Measurements from ENCODE around the gene IL23R. TPM values are rescaled to one million over a fixed set of nuclear protein-coding genes. Genes with fewer than 3 reads are reported as not detected.
A peak's percentile ranks its signal among the peaks of the same experiment; 100 is the strongest.

IL23R gene
- total RNA-seq, 1 donor from 2014 or later, result not detected

DNA sequence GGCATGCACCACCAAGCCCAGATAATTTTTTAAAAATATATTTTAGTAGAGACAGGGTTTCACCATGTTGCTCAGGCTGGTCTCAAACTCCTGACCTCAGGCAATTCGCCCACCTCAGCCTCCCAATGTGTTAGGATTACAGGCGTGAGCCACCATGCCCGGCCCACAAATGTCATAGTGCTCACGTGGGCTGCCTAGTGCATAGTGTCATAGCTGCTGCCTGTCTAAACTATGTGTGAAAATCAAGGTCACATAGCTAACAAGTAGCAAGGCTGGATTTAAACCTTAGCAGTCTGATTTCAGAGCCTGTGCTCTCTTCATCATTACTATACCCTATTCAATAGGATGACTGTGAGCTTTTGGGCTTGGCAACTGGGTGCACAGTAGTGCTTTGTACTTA, 41.8 kb upstream of the IL23R start:
- Histone ChIP-seq H3K9me3 (ENCODE audit: insufficient read depth, low read depth, low read length) (no peaks in the 10 kb centered on the region), H3K4me1 (ENCODE audit: insufficient read depth, low read length) (no peaks in the 10 kb centered on the region), H4K20me1 (ENCODE audit: insufficient read depth, low read length) (no peaks in the 10 kb centered on the region), H3K27me3 (ENCODE audit: insufficient read depth, low read length) (no peaks in the 10 kb centered on the region), H3K4me2 (ENCODE audit: low read length) (no peak overlapping the region), H3K79me2 (ENCODE audit: insufficient read depth, low read length) (no peaks in the 10 kb centered on the region), H3K9ac (ENCODE audit: low read length) (no peak overlapping the region), H3K27ac (ENCODE audit: low read depth, low read length) (no peak overlapping the region), H3K36me3 (ENCODE audit: insufficient read depth, low read length) (no peaks in the 10 kb centered on the region), H3K4me3 (ENCODE audit: insufficient read depth, low read depth, low read length) (no peak overlapping the region), H2AFZ (ENCODE audit: low read depth, low read length) (no peak overlapping the region)
- FAIRE-seq, result no peak
- Mint-ChIP-seq H3K27me3 (ENCODE audit: low read depth, unreplicated experiment) (no peaks in the 10 kb centered on the region), H3K4me1 (ENCODE audit: low read depth, unreplicated experiment) (peaks cover 7% of the 10 kb centered on the region), H3K36me3 (ENCODE audit: low read depth, unreplicated experiment) (no peaks in the 10 kb centered on the region), H3K27ac (ENCODE audit: unreplicated experiment) (no peak overlapping the region), H3K4me3 (ENCODE audit: unreplicated experiment) (no peak overlapping the region), H3K9me3 (ENCODE audit: unreplicated experiment) (no peaks in the 10 kb centered on the region)
- DNase-seq (ENCODE audit: low read depth), result no peak
- TF ChIP-seq EZH2 (IDR thresholded peaks at IDR 0.05; ENCODE audit: insufficient read depth, low read length) (no peak), CTCF (IDR thresholded peaks at IDR 0.05; ENCODE audit: insufficient read depth, low read depth, low read length) (no peak)

- no peak for FAIRE-seq
- H3K79me2 ChIP-seq (ENCODE audit: insufficient read depth, low read length), result no peaks in the 10 kb centered on the region
- H3K27me3 ChIP-seq (ENCODE audit: insufficient read depth, low read length), result no peaks in the 10 kb centered on the region
- peak overlapping the region; percentile 16 for H3K4me2 ChIP-seq (ENCODE audit: low read length)
- Mint-ChIP-seq H3K36me3 (ENCODE audit: low read depth, unreplicated experiment) (no peaks in the 10 kb centered on the region), H3K9me3 (ENCODE audit: unreplicated experiment) (no peaks in the 10 kb centered on the region), H3K4me3 (ENCODE audit: unreplicated experiment) (no peak overlapping the region), H3K4me1 (ENCODE audit: low read depth, unreplicated experiment) (peaks cover 7% of the 10 kb centered on the region), H3K27ac (ENCODE audit: unreplicated experiment) (peak overlapping the region; percentile 67), H3K27me3 (ENCODE audit: low read depth, unreplicated experiment) (no peaks in the 10 kb centered on the region)
- TF ChIP-seq CTCF (IDR thresholded peaks at IDR 0.05; ENCODE audit: insufficient read depth, low read depth, low read length) (no peak), EZH2 (IDR thresholded peaks at IDR 0.05; ENCODE audit: insufficient read depth, low read length) (no peak)
- DNase-seq (ENCODE audit: low read depth), result no peak
- H3K9me3 ChIP-seq (ENCODE audit: insufficient read depth, low read depth, low read length), result no peaks in the 10 kb centered on the region
- no peak overlapping the region for H3K9ac ChIP-seq (ENCODE audit: low read length)
- no peaks in the 10 kb centered on the region for H3K4me1 ChIP-seq (ENCODE audit: insufficient read depth, low read length)
- no peaks in the 10 kb centered on the region for H4K20me1 ChIP-seq (ENCODE audit: insufficient read depth, low read length)
- H3K36me3 ChIP-seq (ENCODE audit: insufficient read depth, low read length), result no peaks in the 10 kb centered on the region
- peak overlapping the region; percentile 6 for H2AFZ ChIP-seq (ENCODE audit: low read depth, low read length)
- no peak overlapping the region for H3K27ac ChIP-seq (ENCODE audit: low read depth, low read length)
- no peak overlapping the region for H3K4me3 ChIP-seq (ENCODE audit: insufficient read depth, low read depth, low read length)
These were observed 40.0 kb upstream of the IL23R start for GRCh38 chr1:67126111-67126746.

GRCh38 chr1:67126974-67127373, 39.3 kb upstream of the IL23R start:
- no peak overlapping the region for H3K27ac ChIP-seq (ENCODE audit: low read depth, low read length)
- Mint-ChIP-seq H3K9me3 (ENCODE audit: unreplicated experiment) (no peaks in the 10 kb centered on the region), H3K4me3 (ENCODE audit: unreplicated experiment) (no peak overlapping the region), H3K4me1 (ENCODE audit: low read depth, unreplicated experiment) (peaks cover 7% of the 10 kb centered on the region), H3K27me3 (ENCODE audit: low read depth, unreplicated experiment) (no peaks in the 10 kb centered on the region), H3K36me3 (ENCODE audit: low read depth, unreplicated experiment) (no peaks in the 10 kb centered on the region), H3K27ac (ENCODE audit: unreplicated experiment) (no peak overlapping the region)
- no peak overlapping the region for H3K4me3 ChIP-seq (ENCODE audit: insufficient read depth, low read depth, low read length)
- no peak overlapping the region for H3K4me2 ChIP-seq (ENCODE audit: low read length)
- no peaks in the 10 kb centered on the region for H3K4me1 ChIP-seq (ENCODE audit: insufficient read depth, low read length)
- no peak overlapping the region for H3K9ac ChIP-seq (ENCODE audit: low read length)
- FAIRE-seq, result no peak
- H3K36me3 ChIP-seq (ENCODE audit: insufficient read depth, low read length), result no peaks in the 10 kb centered on the region
- H3K79me2 ChIP-seq (ENCODE audit: insufficient read depth, low read length), result no peaks in the 10 kb centered on the region
- H2AFZ ChIP-seq (ENCODE audit: low read depth, low read length), result no peak overlapping the region
- H3K9me3 ChIP-seq (ENCODE audit: insufficient read depth, low read depth, low read length), result no peaks in the 10 kb centered on the region
- H4K20me1 ChIP-seq (ENCODE audit: insufficient read depth, low read length), result no peaks in the 10 kb centered on the region
- no peak for TF ChIP-seq EZH2 (IDR thresholded peaks at IDR 0.05; ENCODE audit: insufficient read depth, low read length)
- TF ChIP-seq CTCF (IDR thresholded peaks at IDR 0.05; ENCODE audit: insufficient read depth, low read depth, low read length), result no peak
- no peak for DNase-seq (ENCODE audit: low read depth)
- H3K27me3 ChIP-seq (ENCODE audit: insufficient read depth, low read length), result no peaks in the 10 kb centered on the region
